M059J (cell line): ENCODE data around the gene FPR1. TPM values are rescaled to one million over a fixed set of nuclear protein-coding genes. Genes with fewer than 3 reads are reported as not detected.

Source experiments
- DNase-seq: peaks from one replicate; pipeline ENCODE4 v3.0.0-alpha.2; 2012; ENCODE audit warnings: low read depth
- total RNA-seq: library from RNA; depleted of rRNA; stranded (reverse); fragments of >200 nt; shearing (Covaris generic); gene quantifications from 2 replicates; pipeline ENCODE4 v1.2.3, GENCODE V29; 2014; rRNA removed

Gene FPR1, protein sequence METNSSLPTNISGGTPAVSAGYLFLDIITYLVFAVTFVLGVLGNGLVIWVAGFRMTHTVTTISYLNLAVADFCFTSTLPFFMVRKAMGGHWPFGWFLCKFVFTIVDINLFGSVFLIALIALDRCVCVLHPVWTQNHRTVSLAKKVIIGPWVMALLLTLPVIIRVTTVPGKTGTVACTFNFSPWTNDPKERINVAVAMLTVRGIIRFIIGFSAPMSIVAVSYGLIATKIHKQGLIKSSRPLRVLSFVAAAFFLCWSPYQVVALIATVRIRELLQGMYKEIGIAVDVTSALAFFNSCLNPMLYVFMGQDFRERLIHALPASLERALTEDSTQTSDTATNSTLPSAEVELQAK
- 3.6 and 3.8 TPM in 2 replicates for total RNA-seq

DNA sequence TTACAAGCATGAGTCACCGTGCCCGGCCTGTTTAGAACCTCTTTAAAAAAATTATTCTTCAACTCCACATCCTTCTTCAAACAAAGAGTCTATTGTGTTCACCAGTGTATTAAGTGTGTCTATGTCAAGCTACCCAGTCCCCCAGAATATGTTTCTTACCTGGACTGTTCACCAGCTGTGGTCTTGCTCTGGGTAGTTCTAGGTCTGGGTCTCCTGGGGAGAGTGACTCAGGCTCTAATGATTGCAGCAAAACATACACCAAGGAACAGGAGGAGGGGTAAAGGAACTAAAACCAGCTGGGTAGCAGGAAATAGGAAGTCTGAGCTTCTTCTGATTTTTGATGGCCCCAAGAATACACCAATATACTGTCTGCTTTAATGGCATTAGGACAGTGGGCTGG lies at the start of gene FPR1:
TSS of gene FPR1 (minus strand) at position 224 of the 400 bp plus-strand sequence. CDS start 4,884 bp downstream, outside the sequence.
- peak; percentile 89 for DNase-seq

DNA sequence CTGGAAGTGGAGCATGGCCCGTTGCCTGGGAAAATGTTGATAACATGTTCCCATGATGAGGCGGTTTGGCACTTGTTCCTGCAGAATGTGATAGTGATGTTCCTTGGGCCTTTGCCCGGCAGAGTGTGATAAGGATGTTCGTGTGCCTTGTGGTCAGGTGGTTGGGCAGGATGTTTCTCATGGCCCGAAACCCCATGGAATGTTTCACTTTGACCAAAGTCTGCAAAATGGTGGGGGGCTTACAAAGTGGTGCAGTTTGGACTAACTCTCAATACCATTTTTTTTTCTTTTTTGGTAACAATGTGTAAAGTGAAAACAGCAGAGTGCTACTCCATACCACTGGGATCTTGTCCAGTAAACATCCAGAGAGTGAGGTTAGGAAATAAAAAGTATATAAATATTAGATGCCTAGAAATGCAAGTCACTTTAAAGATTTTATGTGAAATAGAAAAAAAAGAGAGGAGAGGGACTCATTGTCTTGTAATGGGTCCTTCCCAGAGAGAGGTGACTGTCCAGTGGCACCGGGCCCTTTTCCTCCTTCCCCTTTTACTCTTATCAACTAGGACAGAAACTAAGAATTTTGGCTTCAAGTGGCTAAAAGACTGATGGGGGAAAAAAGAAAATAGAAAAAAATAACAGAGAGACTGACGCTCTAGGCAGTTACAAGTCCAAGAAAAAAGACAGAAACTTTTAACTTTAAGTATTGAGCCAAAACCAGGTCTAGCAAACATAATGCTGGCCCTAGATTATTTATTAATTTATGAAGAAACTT lies 49.0 kb upstream of the FPR1 start:
- DNase-seq = peak; percentile 65

DNA sequence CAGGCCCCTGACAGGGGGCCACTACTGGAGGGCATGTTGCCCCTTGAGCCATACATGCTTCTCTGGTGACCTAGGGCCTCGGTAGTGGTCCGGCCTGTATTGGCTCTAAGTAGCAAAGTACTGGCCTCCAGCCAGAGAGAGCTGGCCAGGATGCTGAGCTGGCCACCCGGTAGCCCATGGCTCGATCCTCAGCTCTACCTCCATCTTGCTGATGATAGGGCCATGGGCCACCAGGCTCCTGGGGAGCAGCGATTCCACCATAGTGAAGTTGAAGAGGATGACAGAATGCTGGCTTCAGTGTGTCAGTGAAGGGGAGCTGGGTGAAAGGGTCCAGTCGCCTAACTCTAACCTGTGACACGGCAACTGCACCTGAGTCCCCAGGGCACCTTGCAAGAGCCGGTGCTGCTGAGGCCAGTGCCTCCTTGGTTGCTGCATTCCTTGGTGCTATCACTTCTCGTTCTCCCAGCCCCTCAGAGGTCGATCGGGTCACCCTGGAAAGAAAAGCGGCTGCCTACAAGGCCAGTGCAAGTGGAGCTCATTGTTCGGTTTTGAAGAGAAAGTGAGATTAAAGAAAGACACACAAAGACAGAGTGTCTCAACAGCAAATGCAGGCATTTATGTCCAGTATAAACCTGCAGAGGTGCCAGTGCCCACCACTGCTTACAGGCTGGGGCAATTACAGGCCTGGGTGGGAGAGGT lies 48.2 kb upstream of the FPR1 start:
- DNase-seq = no peak

DNA sequence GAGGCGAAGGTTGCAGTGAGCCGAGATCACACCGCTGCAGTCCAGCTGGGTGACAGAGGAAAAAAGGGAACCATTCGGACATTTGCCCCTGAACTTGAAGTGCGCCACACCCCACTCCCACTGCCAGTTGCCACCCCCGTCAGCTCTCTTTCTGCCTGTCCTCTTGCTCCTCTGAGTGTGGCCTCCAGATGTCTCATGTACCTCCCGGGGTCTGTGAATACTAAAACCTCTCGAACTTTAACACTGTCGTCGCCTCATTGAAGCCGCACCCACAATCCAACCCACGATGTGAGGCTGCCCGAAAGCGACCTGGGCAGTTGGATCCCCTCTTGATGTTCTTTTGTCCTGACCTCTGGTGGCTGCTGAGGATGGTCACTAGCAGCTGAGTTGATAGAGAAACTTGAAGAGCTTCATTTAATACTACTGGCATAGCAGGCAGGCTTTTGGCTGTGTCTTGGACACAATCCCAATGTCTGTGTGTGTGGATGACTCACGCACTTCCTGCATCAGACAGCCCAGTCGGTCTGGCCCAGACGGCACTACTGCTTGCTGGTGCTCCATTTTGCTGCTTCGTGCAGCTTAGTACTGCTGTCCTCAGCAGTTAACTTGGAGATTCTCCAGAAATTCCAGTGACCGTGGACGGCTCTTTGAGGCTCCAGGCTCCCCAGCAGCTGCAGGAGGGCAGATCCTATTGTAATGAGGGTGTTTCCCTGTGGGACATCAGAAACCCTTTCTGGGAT lies 47.5 kb upstream of the FPR1 start:
- DNase-seq = peak; percentile 98

DNA sequence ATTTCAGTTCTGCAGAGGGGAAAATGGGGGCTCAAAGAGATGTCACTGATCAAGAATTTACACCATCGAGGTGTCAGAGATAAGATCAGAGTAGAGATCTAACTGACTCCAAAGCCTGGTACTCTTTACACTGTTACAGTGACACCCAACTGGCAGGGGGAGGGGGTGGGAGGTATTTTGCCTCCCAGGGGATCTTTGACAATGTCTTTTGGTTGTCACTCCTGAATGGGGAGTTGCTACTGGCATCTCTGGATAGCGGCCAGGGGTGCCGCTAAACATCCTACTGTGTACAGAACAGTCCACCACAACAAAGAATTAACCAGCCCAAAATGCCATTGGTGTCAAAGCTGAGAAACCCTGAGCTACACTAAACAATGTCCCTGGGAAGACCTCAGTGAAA lies 46.4 kb upstream of the FPR1 start:
- DNase-seq = no peak

- no peak for DNase-seq
These were observed 45.8 kb upstream of the FPR1 start for GRCh38 chr19:51797480-51797879.

GRCh38 chr19:51796195-51796679 lies 44.6 kb upstream of the FPR1 start:
- DNase-seq = no peak

- no peak for DNase-seq
These were observed 43.3 kb upstream of the FPR1 start, which contains the start of gene FPR3 for GRCh38 chr19:51794885-51795490. TSS of gene FPR3 (plus strand) at chr19:51795157. CDS start at chr19:51823749, 28,592 bp downstream.

DNA sequence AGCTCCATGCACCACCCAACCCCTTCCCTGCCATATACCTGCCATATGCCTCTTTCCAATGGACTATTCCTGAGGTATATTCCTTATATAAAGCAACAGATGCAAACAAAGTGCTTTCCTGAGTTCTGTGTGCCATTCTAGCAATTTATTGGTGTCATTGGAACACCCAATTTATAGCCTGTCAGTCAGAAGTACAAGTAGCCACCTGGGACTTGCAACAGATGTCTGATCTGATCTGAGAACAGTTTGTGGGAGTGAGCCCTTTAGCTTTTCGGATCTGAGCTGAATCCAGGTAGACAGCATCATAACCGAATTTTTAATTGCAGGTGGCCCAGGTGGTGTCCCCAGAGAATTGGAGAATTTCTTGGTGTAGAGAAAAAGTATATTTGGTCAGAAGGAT lies 42.3 kb upstream of the FPR1 start:
- no peak for DNase-seq

- no peak for DNase-seq
These were observed 41.3 kb upstream of the FPR1 start for GRCh38 chr19:51792932-51793331.

- peak; percentile 80 for DNase-seq
These were observed 37.5 kb upstream of the FPR1 start for GRCh38 chr19:51789061-51789795.

- DNase-seq = no peak
These were observed 36.4 kb upstream of the FPR1 start for GRCh38 chr19:51788029-51788428.

GRCh38 chr19:51786646-51787494 lies 35.2 kb upstream of the FPR1 start:
- no peak for DNase-seq

GRCh38 chr19:51784922-51785690 lies 33.4 kb upstream of the FPR1 start:
- DNase-seq = peak; percentile 82

DNA sequence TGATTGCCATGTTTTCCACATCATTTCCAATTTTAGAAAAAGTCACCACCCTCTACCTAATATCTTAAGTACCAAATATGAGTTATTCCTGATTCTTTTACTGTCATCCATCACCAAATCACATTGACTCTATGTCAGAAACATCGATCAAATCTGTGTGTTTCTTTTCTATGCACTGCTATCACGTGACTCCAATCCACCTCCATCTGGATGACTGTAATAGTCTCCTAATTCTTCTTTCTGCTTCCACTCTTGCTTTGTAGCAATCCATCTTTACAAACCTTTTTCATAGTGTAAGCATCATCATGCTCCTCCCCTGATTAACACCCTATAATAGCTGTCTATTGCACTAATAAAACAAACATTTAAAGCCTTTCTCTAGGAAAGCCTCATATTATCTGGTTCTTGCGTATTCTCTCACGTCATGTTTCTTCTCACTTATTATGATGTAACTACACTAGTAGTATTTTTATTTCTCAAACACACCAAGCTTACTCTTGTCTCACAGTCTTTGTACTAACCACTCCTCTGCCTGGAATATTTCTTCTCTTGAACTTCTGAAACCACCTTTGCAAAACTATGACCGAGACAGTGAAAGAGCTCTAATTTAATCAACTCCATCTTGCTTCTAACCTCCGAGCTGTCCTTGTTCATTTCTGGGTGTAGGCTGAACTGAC lies 32.6 kb upstream of the FPR1 start:
- no peak for DNase-seq

GRCh38 chr19:51783372-51783771 lies 31.7 kb upstream of the FPR1 start:
- peak; percentile 45 for DNase-seq

DNA sequence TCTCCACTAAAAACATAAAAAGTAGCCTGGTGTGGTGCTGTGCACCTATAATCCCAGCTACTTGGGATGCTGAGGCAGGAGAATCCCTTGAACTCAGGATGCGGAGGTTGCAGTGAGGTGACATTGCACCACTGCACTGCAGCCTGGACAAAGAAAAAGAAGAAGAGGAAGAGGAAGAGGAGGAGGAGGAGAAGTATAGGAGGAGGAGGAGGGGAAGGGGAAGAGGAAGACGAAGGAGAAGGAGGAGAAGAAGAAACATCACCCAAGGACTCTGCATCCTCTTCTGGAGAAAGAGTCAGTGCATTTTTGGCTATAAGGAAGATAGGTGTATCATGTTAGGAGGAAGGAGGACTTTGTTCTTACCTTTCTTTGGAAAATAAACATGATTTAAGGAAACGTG lies 30.3 kb upstream of the FPR1 start:
- no peak for DNase-seq

DNA sequence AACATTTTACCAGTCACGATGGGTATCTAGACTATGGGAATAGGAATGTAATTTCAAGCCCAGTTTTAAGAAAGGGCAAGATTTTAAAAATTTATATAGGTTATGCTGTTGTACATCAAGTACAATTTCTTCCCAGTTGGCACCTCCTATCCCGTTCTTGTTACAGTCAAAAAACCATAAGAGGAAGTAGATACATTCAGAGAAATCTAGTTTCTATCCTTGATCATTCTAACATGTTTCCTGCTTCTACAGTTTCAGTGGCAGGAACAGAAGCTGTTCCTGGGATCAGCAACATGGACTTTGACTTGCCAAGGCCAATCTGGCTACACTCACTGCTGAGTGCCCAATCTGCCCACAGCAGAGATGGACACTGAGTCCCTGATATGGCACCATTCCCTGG lies 28.6 kb upstream of the FPR1 start:
- no peak for DNase-seq
